Stomach smooth muscle (tissue), 2 donors: ENCODE data around the gene MAP7.
"Not testable (repeated sequence)": the region's sequence is repeated elsewhere in the genome, so short reads cannot be mapped to it uniquely, and the experiment has no call there.

Experiments
- H3K27ac ChIP-seq: one replicate; pipeline ENCODE4 v1.7.0; 2013; ENCODE audit warnings: mild to moderate bottlenecking, low read length, inconsistent platforms
- H3K27me3 ChIP-seq, 2 donors: one replicate each; pipeline ENCODE4 v1.7.0; 2013; ENCODE audit warnings: low read length in 2 of 2; ENCODE audit not compliant: insufficient read depth in 2 of 2, control insufficient read depth in 1 of 2
- H3K36me3 ChIP-seq, 2 donors: one replicate each; pipeline ENCODE4 v1.7.0; 2013; ENCODE audit warnings: low read length in 2 of 2; ENCODE audit not compliant: control insufficient read depth in 2 of 2, insufficient read depth in 2 of 2
- H3K4me1 ChIP-seq: one replicate; pipeline ENCODE4 v1.7.0; 2013; ENCODE audit warnings: low read length; ENCODE audit not compliant: control insufficient read depth, insufficient read depth
- H3K4me3 ChIP-seq, 2 donors: one replicate each; pipeline ENCODE4 v1.7.0; 2013; ENCODE audit warnings: low read length in 2 of 2
- H3K9ac ChIP-seq, 2 donors: one replicate each; pipeline ENCODE4 v1.7.0; 2013; ENCODE audit warnings: low read length in 2 of 2, mild to moderate bottlenecking in 1 of 2
- H3K9me3 ChIP-seq, 2 donors: one replicate each; pipeline ENCODE4 v1.7.0; 2013; ENCODE audit warnings: low read length in 2 of 2; ENCODE audit not compliant: control insufficient read depth in 2 of 2
- donor health status: healthy.
- donor health status: Pancreatic carcinoma.

Gene MAP7

DNA sequence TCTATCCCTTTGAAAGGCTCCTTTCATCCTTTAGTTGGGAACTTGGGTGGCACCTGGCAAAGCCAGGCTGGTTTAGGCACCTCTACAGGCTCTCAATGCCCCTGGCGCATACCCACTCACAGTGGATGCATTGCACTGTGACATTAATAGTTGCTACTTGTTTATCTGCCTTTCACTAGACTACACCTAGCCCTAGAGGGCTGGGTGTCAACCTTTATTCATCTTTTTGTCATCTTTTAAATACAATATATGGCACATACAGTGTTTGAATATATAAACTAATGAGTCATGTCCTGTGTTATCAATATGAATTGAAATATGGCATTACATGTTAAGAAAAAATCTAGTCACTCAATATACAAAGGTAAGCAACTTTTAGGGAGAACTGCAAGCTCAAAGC lies 140.6 kb downstream of the MAP7 start:
- Histone ChIP-seq H3K27ac (no peak overlapping the region), H3K4me1 (no peaks in the 10 kb centered on the region), H3K9ac (no peak overlapping the region), H3K27me3 (no peaks in the 10 kb centered on the region), H3K9me3 (no peaks in the 10 kb centered on the region), H3K4me3 (no peak overlapping the region), H3K36me3 (no peaks in the 10 kb centered on the region)

DNA sequence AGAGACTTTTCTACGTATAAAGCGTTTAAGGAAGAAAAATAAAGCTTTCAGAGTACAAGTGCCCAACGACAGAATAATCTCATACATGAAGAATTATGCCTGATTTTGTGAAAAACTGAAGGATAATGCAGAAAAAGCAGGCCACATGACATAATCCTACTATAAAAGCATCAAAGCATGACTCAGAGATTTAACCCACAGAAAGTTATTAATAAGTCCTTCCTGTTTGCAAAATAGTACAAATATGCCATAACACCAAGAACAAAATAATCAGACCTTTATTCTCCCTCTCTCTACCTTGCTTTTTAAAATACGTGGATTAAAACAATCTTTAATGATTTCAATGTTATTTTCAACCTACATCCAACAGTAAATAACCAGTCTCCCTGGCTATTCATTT lies 142.0 kb downstream of the MAP7 start:
- no peaks in the 10 kb centered on the region for H3K27me3 ChIP-seq
- H3K9me3 ChIP-seq = no peaks in the 10 kb centered on the region
- H3K4me3 ChIP-seq = no peak overlapping the region
- no peaks in the 10 kb centered on the region for H3K36me3 ChIP-seq
- H3K4me1 ChIP-seq = no peaks in the 10 kb centered on the region
- H3K27ac ChIP-seq = no peak overlapping the region
- no peak overlapping the region for H3K9ac ChIP-seq

DNA sequence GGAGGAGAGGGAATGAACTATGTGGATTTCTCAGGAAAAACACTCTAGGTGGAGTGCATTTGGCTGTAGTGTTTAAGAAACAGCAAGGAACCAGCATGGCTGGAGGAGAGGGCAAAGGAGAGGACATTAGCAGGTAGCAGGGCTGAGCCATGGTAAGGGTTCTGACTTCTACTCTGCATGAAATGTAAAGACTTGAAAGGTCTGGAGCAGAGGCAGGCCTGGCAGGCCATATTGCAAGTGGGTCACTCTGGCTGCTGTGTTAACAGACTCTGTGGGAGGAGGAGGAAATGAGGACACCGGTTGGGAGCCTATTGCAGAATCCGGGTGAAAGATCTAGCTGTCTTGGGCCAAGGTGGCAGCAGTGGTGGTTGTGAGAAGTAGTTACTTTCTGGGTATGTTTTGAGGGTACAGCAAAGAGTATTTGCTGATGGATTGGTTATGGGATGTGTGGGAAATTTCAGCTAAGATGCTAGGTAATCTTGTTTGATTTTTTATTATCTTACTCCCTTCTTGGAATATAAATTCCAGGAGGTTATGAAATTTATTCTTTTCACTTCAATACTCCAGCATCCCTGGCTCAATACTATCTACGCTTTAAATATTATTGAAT lies 144.7 kb downstream of the MAP7 start:
- no peak overlapping the region for H3K27ac ChIP-seq
- no peaks in the 10 kb centered on the region for H3K9me3 ChIP-seq
- H3K36me3 ChIP-seq = no peaks in the 10 kb centered on the region
- H3K4me1 ChIP-seq = no peaks in the 10 kb centered on the region
- no peak overlapping the region for H3K9ac ChIP-seq
- no peaks in the 10 kb centered on the region for H3K27me3 ChIP-seq
- no peak overlapping the region for H3K4me3 ChIP-seq

DNA sequence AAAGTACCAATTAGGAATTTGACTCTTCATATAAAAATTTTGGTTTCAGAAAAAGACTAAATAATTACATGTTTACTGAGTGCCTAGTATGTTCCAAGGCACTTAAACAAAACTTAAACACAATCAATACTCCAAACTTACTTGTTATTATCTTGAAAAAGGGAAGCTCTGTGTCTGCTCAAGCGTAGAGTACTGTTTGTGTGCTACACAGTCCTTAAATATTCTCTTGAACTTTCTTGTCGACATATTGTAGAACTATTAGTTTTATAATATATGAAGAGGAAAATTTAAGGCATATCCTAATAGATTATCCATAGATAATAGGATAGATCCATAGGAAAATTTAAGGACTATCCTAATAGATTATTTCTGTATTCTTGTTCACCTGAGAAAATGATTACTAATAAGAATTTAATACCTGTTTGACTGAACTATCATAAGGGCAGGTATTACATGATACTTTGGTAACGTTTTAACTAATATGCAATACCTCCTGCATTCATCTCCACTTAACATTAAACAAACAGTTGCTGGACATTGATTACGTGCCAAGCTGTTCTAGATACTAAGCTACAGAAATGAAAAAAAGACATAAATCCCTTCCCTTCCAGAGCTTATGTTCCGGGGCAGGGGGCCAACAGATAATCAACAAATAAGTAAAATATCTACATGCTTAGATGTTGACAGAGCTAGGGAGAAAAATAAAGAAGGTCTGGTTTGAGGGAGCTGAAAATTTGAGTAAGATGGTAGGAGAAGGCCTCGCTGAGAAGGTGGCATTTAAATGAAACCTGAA lies 145.4 kb downstream of the MAP7 start:
- no peaks in the 10 kb centered on the region for H3K36me3 ChIP-seq

GRCh38 chr6:136404007-136404406 lies 146.2 kb downstream of the MAP7 start:
- Histone ChIP-seq H3K27ac (no peak overlapping the region), H3K4me3 (no peak overlapping the region), H3K4me1 (no peaks in the 10 kb centered on the region), H3K36me3 (no peaks in the 10 kb centered on the region), H3K9me3 (no peaks in the 10 kb centered on the region), H3K27me3 (no peaks in the 10 kb centered on the region), H3K9ac (no peak overlapping the region)

More for the DNA sequence above, 145.4 kb downstream of the MAP7 start:
- Histone ChIP-seq H3K9ac (no peak overlapping the region), H3K4me3 (no peak overlapping the region), H3K4me1 (no peaks in the 10 kb centered on the region), H3K9me3 (no peaks in the 10 kb centered on the region), H3K27me3 (no peaks in the 10 kb centered on the region), H3K27ac (no peak overlapping the region)

- no peaks in the 10 kb centered on the region for H3K27me3 ChIP-seq
- H3K9me3 ChIP-seq = no peaks in the 10 kb centered on the region
- no peaks in the 10 kb centered on the region for H3K36me3 ChIP-seq
- no peak overlapping the region for H3K4me3 ChIP-seq
- no peak overlapping the region for H3K9ac ChIP-seq
- H3K4me1 ChIP-seq = no peaks in the 10 kb centered on the region
- no peak overlapping the region for H3K27ac ChIP-seq
Observed at GRCh38 chr6:136403110-136403980, 146.9 kb downstream of the MAP7 start.

DNA sequence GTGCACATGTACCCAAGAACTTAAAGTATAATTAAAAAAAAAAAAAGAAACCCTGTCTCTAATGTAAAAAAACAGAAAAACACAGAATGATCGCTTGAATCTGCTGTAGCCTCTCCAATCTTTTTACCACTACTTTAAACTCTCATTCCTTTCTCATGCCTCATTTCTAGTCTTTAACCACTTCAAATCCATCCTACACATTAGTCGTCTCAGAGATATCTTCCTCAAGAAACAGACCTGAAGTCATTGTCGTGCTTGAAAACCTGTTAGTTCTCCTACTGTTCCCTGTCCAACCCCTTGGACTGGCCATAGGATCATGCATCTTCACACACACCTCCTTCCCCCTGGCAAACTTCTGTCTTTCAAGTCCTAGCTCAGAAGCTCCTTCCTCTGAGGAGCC lies 148.5 kb downstream of the MAP7 start:
- no peaks in the 10 kb centered on the region for H3K4me1 ChIP-seq
- H3K27ac ChIP-seq = no peak overlapping the region
- H3K27me3 ChIP-seq = no peaks in the 10 kb centered on the region
- no peaks in the 10 kb centered on the region for H3K9me3 ChIP-seq
- no peak overlapping the region for H3K9ac ChIP-seq
- no peak overlapping the region for H3K4me3 ChIP-seq
- H3K36me3 ChIP-seq = no peaks in the 10 kb centered on the region

- H3K27ac ChIP-seq, H3K4me3 ChIP-seq, H3K9ac ChIP-seq, H3K9me3 ChIP-seq, H3K4me1 ChIP-seq, H3K36me3 ChIP-seq, H3K27me3 ChIP-seq: not testable (repeated sequence)
Observed at GRCh38 chr6:136401236-136401635, 149.0 kb downstream of the MAP7 start.

GRCh38 chr6:136398453-136398852 lies 151.8 kb downstream of the MAP7 start:
- H3K27ac ChIP-seq = no peak overlapping the region
- no peak overlapping the region for H3K4me3 ChIP-seq
- H3K36me3 ChIP-seq = no peaks in the 10 kb centered on the region
- H3K9me3 ChIP-seq = no peaks in the 10 kb centered on the region
- H3K4me1 ChIP-seq = no peaks in the 10 kb centered on the region
- H3K9ac ChIP-seq = no peak overlapping the region
- H3K27me3 ChIP-seq = no peaks in the 10 kb centered on the region

- H3K4me1 ChIP-seq = no peaks in the 10 kb centered on the region
- no peaks in the 10 kb centered on the region for H3K27me3 ChIP-seq
- no peaks in the 10 kb centered on the region for H3K36me3 ChIP-seq
- H3K4me3 ChIP-seq = no peak overlapping the region
- H3K27ac ChIP-seq = no peak overlapping the region
- H3K9ac ChIP-seq = no peak overlapping the region
- H3K9me3 ChIP-seq = no peaks in the 10 kb centered on the region
Observed at GRCh38 chr6:136396908-136397307, 153.3 kb downstream of the MAP7 start.
